AG04450 (cell line): ENCODE data around the gene WDR70. TPM values are rescaled to one million over a fixed set of nuclear protein-coding genes. Genes with fewer than 3 reads are reported as not detected.

Experiments used
- CTCF ChIA-PET: fragments of 300-600, 350-600 bp; formaldehyde crosslinking; extraction: SDS; loops from one replicate; lab custom pipeline; 2022; ENCODE audit warnings: antibody characterized with exemption, inconsistent platforms; lab: Charles Lee
- POLR2A ChIA-PET: fragments of 350-600 bp; formaldehyde crosslinking; extraction: SDS; loops from one replicate; lab custom pipeline; 2021; ENCODE audit warnings: antibody characterized with exemption, inconsistent platforms; lab: Yijun Ruan, JAX
- DNase-seq: peaks from one replicate; pipeline ENCODE4 v3.0.0-alpha.2; 2011; ENCODE audit warnings: low read depth, low spot score
- H3K27ac ChIP-seq: one replicate; pipeline ENCODE4 v1.5.1; 2012; ENCODE audit warnings: low read depth, low read length, control low read depth
- H3K27me3 ChIP-seq: one replicate; pipeline ENCODE4 v1.6.0; 2012; ENCODE audit warnings: low read length; ENCODE audit not compliant: control insufficient read depth, insufficient read depth
- H3K4me3 ChIP-seq: 2 replicates; pipeline ENCODE4 v1.5.1; 2011; ENCODE audit warnings: mild to moderate bottlenecking, low read depth, low read length, control low read depth
- H3K9me3 ChIP-seq: 2 replicates; pipeline ENCODE4 v1.5.1; 2012; ENCODE audit warnings: low read length; ENCODE audit not compliant: control insufficient read depth, insufficient read depth
- polyA plus RNA-seq: library from polyadenylated mRNA; depleted of rRNA; stranded (reverse); fragments of >200 nt; gene quantifications from 2 replicates; pipeline ENCODE4 v1.2.3, GENCODE V29; 2011
- TF ChIP-seq, protein P1 (sequence below): IDR thresholded peaks from 2 replicates; pipeline ENCODE4 v1.5.1; 2011; ENCODE audit warnings: low read depth, low read length, control low read depth, inconsistent platforms

The WDR70 gene
- polyA plus RNA-seq, 1 experiment: 38.5 TPM

DNA sequence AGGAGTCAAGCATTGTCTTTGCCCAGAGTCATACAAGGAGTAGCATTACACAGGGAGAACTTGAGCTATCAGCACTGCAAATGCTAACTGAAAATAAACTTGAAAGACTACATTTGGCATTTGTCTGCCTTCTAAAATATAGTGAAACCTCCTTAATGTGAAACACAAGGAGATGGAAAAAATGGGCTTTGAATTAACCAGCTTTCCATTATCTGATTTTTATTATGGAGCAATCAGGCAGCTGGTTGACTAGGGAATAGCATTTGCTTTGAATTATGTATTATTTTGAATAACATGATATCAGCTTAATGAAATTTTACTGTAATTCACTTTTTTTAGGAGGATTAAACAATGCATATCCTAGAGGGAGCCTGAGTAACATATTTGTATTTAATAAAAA, 329.9 kb downstream of the WDR70 start:
- ChIA-PET CTCF (no interaction called here), POLR2A (no interaction called here)
- DNase-seq: no peak
- Histone ChIP-seq H3K27ac (no peak overlapping the region), H3K27me3 (no peaks in the 10 kb centered on the region), H3K9me3 (no peaks in the 10 kb centered on the region), H3K4me3 (no peak overlapping the region)
- TF ChIP-seq, protein P1, sequence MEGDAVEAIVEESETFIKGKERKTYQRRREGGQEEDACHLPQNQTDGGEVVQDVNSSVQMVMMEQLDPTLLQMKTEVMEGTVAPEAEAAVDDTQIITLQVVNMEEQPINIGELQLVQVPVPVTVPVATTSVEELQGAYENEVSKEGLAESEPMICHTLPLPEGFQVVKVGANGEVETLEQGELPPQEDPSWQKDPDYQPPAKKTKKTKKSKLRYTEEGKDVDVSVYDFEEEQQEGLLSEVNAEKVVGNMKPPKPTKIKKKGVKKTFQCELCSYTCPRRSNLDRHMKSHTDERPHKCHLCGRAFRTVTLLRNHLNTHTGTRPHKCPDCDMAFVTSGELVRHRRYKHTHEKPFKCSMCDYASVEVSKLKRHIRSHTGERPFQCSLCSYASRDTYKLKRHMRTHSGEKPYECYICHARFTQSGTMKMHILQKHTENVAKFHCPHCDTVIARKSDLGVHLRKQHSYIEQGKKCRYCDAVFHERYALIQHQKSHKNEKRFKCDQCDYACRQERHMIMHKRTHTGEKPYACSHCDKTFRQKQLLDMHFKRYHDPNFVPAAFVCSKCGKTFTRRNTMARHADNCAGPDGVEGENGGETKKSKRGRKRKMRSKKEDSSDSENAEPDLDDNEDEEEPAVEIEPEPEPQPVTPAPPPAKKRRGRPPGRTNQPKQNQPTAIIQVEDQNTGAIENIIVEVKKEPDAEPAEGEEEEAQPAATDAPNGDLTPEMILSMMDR: no peak

DNA sequence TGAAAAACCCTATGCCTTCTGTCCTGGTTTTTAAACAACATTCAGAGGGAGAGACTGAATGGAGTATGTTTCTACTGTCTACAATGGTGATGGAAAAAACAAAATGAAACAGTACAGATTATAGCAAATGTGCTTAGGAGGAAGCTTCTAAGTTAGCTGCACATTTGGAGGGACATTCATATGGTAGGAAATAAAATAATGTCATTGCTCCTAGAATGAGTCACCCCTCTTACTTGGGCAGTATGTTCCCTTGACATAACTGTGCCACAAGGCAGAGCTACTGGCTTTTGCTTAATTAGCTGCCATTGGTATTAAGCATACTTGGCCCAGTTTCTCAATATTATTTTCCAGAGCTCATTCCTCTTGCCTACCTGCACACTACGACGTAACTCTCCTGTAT, 331.8 kb downstream of the WDR70 start:
- DNase-seq: no peak
- CTCF ChIA-PET: no interaction called here
- Histone ChIP-seq H3K9me3 (no peaks in the 10 kb centered on the region), H3K27me3 (no peaks in the 10 kb centered on the region), H3K27ac (no peak overlapping the region), H3K4me3 (no peak overlapping the region)
- TF ChIP-seq, protein P1: no peak
- POLR2A ChIA-PET: no interaction called here

DNA sequence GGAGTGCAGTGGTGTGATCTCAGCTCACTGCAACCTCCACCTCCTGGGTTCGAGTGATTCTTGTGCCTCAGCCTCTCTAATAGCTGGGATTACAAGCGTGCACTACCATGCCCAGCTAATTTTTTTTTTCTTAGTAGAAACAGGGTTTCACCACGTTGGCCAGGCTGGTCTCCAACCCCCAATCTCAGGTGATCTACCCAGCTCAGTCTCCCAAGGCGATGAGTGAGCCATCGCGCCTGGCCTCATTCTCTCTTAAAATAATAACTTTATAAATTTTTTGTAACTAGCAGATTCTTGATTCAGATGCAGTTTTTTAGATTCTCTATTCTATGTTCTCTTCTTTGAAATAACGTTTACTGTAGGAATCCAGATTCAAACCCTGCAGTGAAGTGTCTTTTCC, 333.6 kb downstream of the WDR70 start:
- H3K27me3 ChIP-seq: no peaks in the 10 kb centered on the region
- TF ChIP-seq, protein P1: no peak
- ChIA-PET CTCF (interaction anchor here (1.9 kb wide), 1 partner anchor 11 kb away, joined by 5 read pairs; no protein-coding TSS in a partner anchor), POLR2A (no interaction called here)
- no peak overlapping the region for H3K4me3 ChIP-seq
- H3K9me3 ChIP-seq: no peaks in the 10 kb centered on the region
- DNase-seq: no peak
- no peak overlapping the region for H3K27ac ChIP-seq

DNA sequence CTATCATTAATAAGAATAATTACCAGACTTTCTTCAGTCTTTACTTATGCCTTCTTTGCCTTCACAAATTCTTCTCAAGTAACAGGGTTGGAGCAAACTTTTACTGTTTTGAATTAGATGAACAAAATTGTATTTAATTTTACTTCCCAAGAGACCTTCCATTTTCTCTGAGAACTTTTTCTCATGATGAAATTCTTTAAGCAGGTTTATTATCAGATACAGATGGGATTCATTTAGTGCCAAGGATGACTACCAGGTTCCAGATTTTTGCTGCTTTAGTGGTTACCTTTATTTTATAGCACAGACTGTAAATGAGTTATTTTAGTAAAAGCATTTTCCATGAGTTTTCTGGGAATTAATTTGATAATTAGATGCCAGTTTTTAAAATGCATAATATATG, 335.6 kb downstream of the WDR70 start:
- ChIA-PET POLR2A (no interaction called here), CTCF (no interaction called here)
- no peak for DNase-seq
- Histone ChIP-seq H3K27ac (no peak overlapping the region), H3K4me3 (no peak overlapping the region), H3K9me3 (no peaks in the 10 kb centered on the region), H3K27me3 (no peaks in the 10 kb centered on the region)
- TF ChIP-seq, protein P1: no peak

DNA sequence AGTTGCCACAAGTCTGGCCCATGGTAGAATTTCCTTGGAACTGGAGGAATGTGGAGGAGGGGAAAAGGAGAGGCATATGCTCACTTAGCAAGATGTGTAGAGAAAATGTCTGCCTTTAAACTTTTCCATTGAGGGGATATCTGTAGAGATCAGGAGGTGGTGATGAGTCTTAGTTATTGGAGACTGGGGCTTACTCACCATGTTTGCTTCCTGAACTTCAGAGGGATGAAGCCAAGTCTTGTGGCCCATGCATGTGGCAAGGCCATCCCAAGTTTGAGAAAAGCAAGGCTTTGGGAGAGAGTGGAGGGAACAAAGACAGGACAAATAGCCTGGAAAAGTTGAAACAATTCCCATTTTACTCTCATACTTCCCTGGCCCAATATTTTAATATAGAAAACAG, 336.2 kb downstream of the WDR70 start:
- POLR2A ChIA-PET: no interaction called here
- no peak for DNase-seq
- Histone ChIP-seq H3K27ac (no peak overlapping the region), H3K9me3 (no peaks in the 10 kb centered on the region), H3K27me3 (no peaks in the 10 kb centered on the region), H3K4me3 (no peak overlapping the region)
- TF ChIP-seq, protein P1: no peak
- CTCF ChIA-PET: no interaction called here
